Tibial nerve (tissue), 4 donors: Measurements from ENCODE around the gene OSCP1. TPM values are rescaled to one million over a fixed set of nuclear protein-coding genes. Genes with fewer than 3 reads are reported as not detected.

Experiments
- DNase-seq, 2 donors: peaks; one replicate each; pipeline ENCODE4 v3.0.0-alpha.2; 2019; ENCODE audit warnings: low spot score in 2 of 2
- H3K27ac ChIP-seq, 4 donors: fragments of 200-600 bp; sonication (generic) in 3 of 4; one replicate each; pipeline ENCODE4 v1.5.1; 2017 to 2019; ENCODE audit warnings: mild to moderate bottlenecking in 1 of 4
- H3K27me3 ChIP-seq, 2 donors: fragments of 200-600 bp; sonication (generic) in 1 of 2; one replicate each; pipeline versions ENCODE4 v1.5.1 to v1.6.0; 2017 to 2019
- H3K36me3 ChIP-seq, 3 donors: fragments of 200-600 bp; sonication (generic); one replicate each; pipeline ENCODE4 v1.5.1; 2018 to 2019
- H3K4me1 ChIP-seq, 4 donors: fragments of 200-600 bp; sonication (generic) in 3 of 4; one replicate each; pipeline ENCODE4 v1.5.1; 2017 to 2019
- H3K4me3 ChIP-seq, 4 donors: fragments of 200-600 bp; sonication (generic) in 3 of 4; one replicate each; pipeline ENCODE4 v1.5.1; 2017 to 2019; ENCODE audit warnings: mild to moderate bottlenecking in 1 of 4, moderate library complexity in 1 of 4
- H3K9me3 ChIP-seq, 4 donors: fragments of 200-600 bp; sonication (generic) in 3 of 4; one replicate each; pipeline ENCODE4 v1.5.1; 2017 to 2019
- EP300 ChIP-seq, 2 donors: sonication (generic); formaldehyde crosslinking; IDR thresholded peaks; one replicate each; pipeline ENCODE4 v1.6.1; 2017; ENCODE audit warnings: antibody characterized with exemption in 2 of 2, mild to moderate bottlenecking in 1 of 2
- POLR2A ChIP-seq, 2 donors: fragments of 450-650 bp; IDR thresholded peaks; one replicate each; pipeline ENCODE4 v1.6.1; 2017; ENCODE audit warnings: antibody characterized with exemption in 2 of 2, mild to moderate bottlenecking in 2 of 2, moderate library complexity in 2 of 2
- WGBS, 2 donors: methylation state at CpG; one replicate each; pipeline ENCODE4 v1.1.5; 2018; 5-methylcytosine and 5-hydroxymethylcytosine counted together
- total RNA-seq, 4 donors: library from RNA; depleted of rRNA; stranded (reverse); fragments of >200 nt; gene quantifications; one replicate each; pipeline ENCODE4 v1.1.0, GENCODE V29; 2016
- TF ChIP-seq, protein P1 (sequence below), 5 experiments: fragments of 200-600 bp in 3 of 5; fragments of 450-650 bp in 2 of 5; sonication (generic) in 3 of 5; IDR thresholded peaks; one replicate each; pipeline ENCODE4 v1.5.1; 2016 to 2019; ENCODE audit warnings: antibody characterized with exemption in 5 of 5, mild to moderate bottlenecking in 3 of 5, moderate library complexity in 2 of 5

OSCP1 gene
- total RNA-seq, 4 donors from 2014 or later = 7.2 to 32.4 (median 17.6) TPM

DNA sequence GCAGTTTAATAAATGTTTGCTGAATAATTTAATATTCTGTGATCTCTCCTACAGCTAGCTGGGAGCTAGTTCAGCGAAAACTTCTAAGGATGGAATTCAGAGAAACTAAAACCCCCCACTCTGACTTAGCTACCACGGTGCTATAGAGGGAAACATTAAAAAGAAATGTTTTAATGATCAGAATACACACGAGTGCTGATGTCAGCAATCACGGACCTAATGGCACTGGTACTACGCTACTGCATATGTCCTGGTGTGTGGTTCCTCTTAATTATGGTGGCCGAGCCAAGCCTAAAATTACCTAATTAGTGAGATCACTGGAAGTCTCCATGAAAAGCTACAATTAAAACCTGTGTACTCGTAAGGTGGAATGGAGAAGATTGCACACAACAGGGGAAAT lies 28.6 kb downstream of the OSCP1 start:
- 85 to 87% methylated on average over 7 of the region's 7 CpGs for WGBS, 2 donors
- no peak overlapping the region for H3K4me3 ChIP-seq
- DNase-seq = no peak
- peaks cover 0 to 64% (median 0%) of the 10 kb centered on the region in 3 donors for H3K36me3 ChIP-seq
- H3K27me3 ChIP-seq = no peaks in the 10 kb centered on the region
- H3K4me1 ChIP-seq = peaks cover 0 to 20% (median 2%) of the 10 kb centered on the region in 4 donors
- no peak for TF ChIP-seq EP300 (IDR thresholded peaks at IDR 0.05)
- TF ChIP-seq, protein P1, sequence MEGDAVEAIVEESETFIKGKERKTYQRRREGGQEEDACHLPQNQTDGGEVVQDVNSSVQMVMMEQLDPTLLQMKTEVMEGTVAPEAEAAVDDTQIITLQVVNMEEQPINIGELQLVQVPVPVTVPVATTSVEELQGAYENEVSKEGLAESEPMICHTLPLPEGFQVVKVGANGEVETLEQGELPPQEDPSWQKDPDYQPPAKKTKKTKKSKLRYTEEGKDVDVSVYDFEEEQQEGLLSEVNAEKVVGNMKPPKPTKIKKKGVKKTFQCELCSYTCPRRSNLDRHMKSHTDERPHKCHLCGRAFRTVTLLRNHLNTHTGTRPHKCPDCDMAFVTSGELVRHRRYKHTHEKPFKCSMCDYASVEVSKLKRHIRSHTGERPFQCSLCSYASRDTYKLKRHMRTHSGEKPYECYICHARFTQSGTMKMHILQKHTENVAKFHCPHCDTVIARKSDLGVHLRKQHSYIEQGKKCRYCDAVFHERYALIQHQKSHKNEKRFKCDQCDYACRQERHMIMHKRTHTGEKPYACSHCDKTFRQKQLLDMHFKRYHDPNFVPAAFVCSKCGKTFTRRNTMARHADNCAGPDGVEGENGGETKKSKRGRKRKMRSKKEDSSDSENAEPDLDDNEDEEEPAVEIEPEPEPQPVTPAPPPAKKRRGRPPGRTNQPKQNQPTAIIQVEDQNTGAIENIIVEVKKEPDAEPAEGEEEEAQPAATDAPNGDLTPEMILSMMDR (IDR thresholded peaks at IDR 0.05) = no peak
- TF ChIP-seq POLR2A (IDR thresholded peaks at IDR 0.05) = no peak
- no peaks in the 10 kb centered on the region for H3K9me3 ChIP-seq
- peak overlapping the region in 1 of 4 donors; percentile 57 for H3K27ac ChIP-seq

DNA sequence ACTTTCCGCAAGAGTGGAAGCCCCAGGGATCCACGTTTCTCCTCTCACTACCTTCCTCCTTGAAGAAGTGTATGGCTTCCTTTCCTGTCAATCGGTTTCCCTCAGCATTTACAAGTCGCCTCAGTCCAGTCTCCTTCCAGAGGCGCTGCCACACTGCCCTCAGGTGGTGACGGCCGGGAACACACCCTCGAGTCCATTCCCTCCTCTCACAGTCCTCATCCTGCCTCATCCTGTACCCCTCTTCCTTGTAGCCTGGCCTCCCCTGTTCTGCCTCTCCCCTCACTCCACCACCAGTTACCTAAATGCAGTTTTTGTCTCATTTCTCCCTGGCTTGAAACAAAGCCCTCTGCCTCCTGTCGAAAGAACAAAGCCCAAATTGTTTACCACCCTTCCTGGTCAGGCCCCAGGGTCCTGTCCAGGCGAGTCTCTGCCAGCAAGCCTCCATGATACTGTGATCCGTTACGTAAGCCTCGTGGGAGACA lies 29.4 kb downstream of the OSCP1 start:
- Histone ChIP-seq H3K9me3 (no peaks in the 10 kb centered on the region), H3K4me1 (peaks cover 0 to 20% (median 2%) of the 10 kb centered on the region in 4 donors), H3K36me3 (peaks cover 0 to 59% (median 0%) of the 10 kb centered on the region in 3 donors), H3K27me3 (no peaks in the 10 kb centered on the region), H3K27ac (peak overlapping the region in 2 of 4 donors; percentile 57 to 60), H3K4me3 (no peak overlapping the region)
- peak; percentile 81 to 93 for DNase-seq
- 13 to 16% methylated on average over 13 of the region's 13 CpGs for WGBS, 2 donors
- TF ChIP-seq EP300 (IDR thresholded peaks at IDR 0.05) (peak in 1 of 2 donors; percentile 54), POLR2A (IDR thresholded peaks at IDR 0.05) (no peak)
- TF ChIP-seq, protein P1 (IDR thresholded peaks at IDR 0.05) = peak; percentile 91 to 95 (median 93)

DNA sequence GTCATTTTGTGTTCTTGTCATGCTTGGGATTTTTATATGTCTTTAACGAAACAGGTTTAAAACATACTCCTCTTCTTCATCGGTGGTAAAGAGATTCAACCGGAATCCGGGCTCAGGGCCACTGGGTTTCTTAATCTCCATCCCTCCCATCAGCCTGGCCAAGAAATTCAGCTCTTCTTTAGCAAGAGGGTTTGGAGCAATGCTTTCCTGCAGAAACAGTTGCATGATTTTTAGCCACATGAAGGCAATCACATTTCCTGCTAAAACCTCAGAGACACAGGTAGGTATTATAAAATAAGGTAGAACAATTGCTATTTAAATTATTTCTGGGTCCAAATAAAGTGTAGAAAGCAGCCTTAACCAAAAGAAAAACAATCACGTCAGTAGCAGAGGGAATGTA lies 29.8 kb downstream of the OSCP1 start:
- Histone ChIP-seq H3K27me3 (no peaks in the 10 kb centered on the region), H3K27ac (peak overlapping the region in 2 of 4 donors; percentile 57 to 60), H3K4me3 (no peak overlapping the region), H3K4me1 (peaks cover 0 to 20% (median 2%) of the 10 kb centered on the region in 4 donors), H3K9me3 (no peaks in the 10 kb centered on the region), H3K36me3 (peaks cover 0 to 58% (median 0%) of the 10 kb centered on the region in 3 donors)
- WGBS, 2 donors = 28 to 50% methylated on average over 5 of the region's 5 CpGs
- DNase-seq = peak in 1 of 2 donors; percentile 58
- TF ChIP-seq, protein P1 (IDR thresholded peaks at IDR 0.05) = no peak
- TF ChIP-seq EP300 (IDR thresholded peaks at IDR 0.05) = peak in 1 of 2 donors; percentile 14

DNA sequence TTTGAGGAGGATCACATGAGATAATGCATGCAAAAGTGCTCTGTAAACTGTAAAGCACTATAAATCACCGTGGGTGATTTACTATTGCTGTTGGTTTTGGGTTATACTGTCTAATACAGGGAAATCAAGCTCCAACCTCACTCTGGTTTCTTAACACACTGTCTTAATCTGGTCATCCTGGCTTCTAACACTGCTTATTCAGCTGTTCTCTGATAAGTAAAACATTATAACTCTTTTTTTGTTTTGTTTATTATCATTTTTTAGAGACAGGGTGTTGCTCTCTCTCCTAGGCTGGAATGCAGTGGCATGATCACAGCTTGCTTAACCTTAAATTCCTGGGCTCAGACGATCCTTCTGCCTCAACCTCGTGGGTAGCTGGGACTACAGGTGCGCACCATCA lies 30.7 kb downstream of the OSCP1 start:
- Histone ChIP-seq H3K4me1 (peaks cover 0 to 20% (median 2%) of the 10 kb centered on the region in 4 donors), H3K9me3 (no peaks in the 10 kb centered on the region), H3K4me3 (no peak overlapping the region), H3K27ac (peak overlapping the region in 1 of 4 donors; percentile 57), H3K27me3 (no peaks in the 10 kb centered on the region), H3K36me3 (peaks cover 0 to 52% (median 0%) of the 10 kb centered on the region in 3 donors)
- TF ChIP-seq EP300 (IDR thresholded peaks at IDR 0.05) (peak in 1 of 2 donors; percentile 17), POLR2A (IDR thresholded peaks at IDR 0.05) (no peak)
- TF ChIP-seq, protein P1 (IDR thresholded peaks at IDR 0.05) = no peak
- no peak for DNase-seq
- WGBS, 2 donors = 51 to 68% methylated on average over 4 of the region's 4 CpGs

DNA sequence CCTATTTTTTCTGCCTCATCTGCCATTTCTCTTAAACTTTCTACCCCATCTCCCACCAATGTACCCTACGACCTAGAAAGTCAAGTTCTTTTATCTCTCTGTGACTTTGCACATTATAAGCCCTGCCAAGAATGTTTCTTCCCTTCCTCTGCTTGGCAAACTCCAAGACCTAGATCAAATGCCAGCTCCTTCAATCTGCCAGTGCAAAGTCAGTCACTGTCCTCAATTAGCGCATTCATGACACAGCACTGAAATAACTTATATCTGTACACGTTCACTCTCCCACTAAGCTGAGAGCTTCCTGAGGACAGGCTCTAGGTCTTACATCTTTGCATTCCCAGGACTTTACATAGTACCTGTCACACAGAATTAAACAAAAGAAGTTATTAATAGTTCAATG lies 31.1 kb downstream of the OSCP1 start:
- DNase-seq = no peak
- Histone ChIP-seq H3K4me1 (peaks cover 0 to 20% (median 2%) of the 10 kb centered on the region in 4 donors), H3K27ac (no peak overlapping the region), H3K4me3 (no peak overlapping the region), H3K9me3 (no peaks in the 10 kb centered on the region), H3K27me3 (no peaks in the 10 kb centered on the region), H3K36me3 (peaks cover 0 to 49% (median 0%) of the 10 kb centered on the region in 3 donors)
- WGBS, 2 donors = 69 to 80% methylated on average over 3 of the region's 3 CpGs
- TF ChIP-seq, protein P1 (IDR thresholded peaks at IDR 0.05) = no peak
- TF ChIP-seq EP300 (IDR thresholded peaks at IDR 0.05) (no peak), POLR2A (IDR thresholded peaks at IDR 0.05) (no peak)
